Measurements from ENCODE around the gene WIPI1. TPM values are rescaled to one million over a fixed set of nuclear protein-coding genes. Genes with fewer than 3 reads are reported as not detected.

The WIPI1 gene
- total and polyA plus RNA-seq, 2 of the 13 experiments (the other 11 are each of a cell fraction or from before 2014, with no cell fraction given), result 29.4 to 141 TPM

DNA sequence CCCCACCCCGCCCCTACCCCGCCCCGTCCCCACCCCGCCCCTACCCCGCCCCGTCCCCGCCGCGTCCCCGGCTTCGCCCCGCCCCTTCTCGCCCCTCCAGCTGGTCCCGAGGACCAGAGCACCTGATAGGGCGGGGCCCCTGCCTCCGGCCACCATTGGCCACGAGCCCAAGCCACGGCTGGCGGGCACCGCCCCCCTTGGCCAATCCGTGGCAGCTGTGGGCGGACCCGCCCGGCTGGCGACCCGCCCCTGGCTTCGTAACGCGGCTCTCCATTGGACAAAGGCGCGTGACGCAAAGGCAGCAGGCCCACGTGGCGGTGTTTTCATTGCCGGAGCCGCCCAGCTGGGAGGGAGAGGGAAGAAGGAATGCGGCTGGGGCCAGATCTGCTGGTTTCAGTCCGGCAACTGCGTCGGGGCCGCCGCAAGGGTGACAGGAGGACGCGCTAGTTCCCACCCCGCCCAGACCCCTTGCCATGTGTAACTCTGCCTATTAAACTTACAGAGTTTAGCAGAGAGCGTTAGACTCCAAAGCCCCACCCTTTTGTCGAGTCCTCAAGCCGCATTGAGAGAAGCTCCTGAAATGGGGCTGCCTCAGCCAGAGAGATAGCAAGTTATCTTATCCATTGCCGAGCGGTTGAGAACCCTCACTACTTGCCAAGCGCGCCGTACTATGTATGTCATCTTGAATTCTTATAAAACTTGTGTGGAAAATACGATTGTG is 403 bp upstream of the WIPI1 start (continued):
- TF ChIP-seq, protein P1, sequence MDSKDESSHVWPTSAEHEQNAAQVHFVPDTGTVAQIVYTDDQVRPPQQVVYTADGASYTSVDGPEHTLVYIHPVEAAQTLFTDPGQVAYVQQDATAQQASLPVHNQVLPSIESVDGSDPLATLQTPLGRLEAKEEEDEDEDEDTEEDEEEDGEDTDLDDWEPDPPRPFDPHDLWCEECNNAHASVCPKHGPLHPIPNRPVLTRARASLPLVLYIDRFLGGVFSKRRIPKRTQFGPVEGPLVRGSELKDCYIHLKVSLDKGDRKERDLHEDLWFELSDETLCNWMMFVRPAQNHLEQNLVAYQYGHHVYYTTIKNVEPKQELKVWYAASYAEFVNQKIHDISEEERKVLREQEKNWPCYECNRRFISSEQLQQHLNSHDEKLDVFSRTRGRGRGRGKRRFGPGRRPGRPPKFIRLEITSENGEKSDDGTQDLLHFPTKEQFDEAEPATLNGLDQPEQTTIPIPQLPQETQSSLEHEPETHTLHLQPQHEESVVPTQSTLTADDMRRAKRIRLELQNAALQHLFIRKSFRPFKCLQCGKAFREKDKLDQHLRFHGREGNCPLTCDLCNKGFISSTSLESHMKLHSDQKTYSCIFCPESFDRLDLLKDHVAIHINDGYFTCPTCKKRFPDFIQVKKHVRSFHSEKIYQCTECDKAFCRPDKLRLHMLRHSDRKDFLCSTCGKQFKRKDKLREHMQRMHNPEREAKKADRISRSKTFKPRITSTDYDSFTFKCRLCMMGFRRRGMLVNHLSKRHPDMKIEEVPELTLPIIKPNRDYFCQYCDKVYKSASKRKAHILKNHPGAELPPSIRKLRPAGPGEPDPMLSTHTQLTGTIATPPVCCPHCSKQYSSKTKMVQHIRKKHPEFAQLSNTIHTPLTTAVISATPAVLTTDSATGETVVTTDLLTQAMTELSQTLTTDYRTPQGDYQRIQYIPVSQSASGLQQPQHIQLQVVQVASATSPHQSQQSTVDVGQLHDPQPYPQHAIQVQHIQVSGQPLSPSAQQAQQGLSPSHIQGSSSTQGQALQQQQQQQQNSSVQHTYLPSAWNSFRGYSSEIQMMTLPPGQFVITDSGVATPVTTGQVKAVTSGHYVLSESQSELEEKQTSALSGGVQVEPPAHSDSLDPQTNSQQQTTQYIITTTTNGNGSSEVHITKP (CRISPR knock-in tag; IDR thresholded peaks at IDR 0.05; ENCODE audit: low read depth), result peak; percentile 61; the same call in 1 of the 2 replicates
- no peak for TF ChIP-seq ZSCAN22 (CRISPR knock-in tag; IDR thresholded peaks at IDR 0.05)
- TF ChIP-seq, protein P2, sequence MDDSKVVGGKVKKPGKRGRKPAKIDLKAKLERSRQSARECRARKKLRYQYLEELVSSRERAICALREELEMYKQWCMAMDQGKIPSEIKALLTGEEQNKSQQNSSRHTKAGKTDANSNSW (CRISPR knock-in tag; IDR thresholded peaks at IDR 0.05; ENCODE audit: borderline replicate concordance), result 0 out of 2 replicates have a peak, but pooled peaks have one; percentile 33
- TF ChIP-seq, protein P3, sequence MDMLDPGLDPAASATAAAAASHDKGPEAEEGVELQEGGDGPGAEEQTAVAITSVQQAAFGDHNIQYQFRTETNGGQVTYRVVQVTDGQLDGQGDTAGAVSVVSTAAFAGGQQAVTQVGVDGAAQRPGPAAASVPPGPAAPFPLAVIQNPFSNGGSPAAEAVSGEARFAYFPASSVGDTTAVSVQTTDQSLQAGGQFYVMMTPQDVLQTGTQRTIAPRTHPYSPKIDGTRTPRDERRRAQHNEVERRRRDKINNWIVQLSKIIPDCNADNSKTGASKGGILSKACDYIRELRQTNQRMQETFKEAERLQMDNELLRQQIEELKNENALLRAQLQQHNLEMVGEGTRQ (IDR thresholded peaks at IDR 0.05; ENCODE audit: low read depth, low read length), result peak; percentile 84
- TF ChIP-seq, protein P3 (CRISPR knock-in tag; IDR thresholded peaks at IDR 0.05; ENCODE audit: borderline replicate concordance), result peak; percentile 90; the same call in 1 of the 2 replicates
- TF ChIP-seq SMAD3 (CRISPR knock-in tag; IDR thresholded peaks at IDR 0.05), result peak; percentile 69; the same call in 1 of the 2 replicates
- TF ChIP-seq ZNF713 (CRISPR knock-in tag; IDR thresholded peaks at IDR 0.05), result 0 out of 2 replicates have a peak, but pooled peaks have one; percentile 73
- no peak for TF ChIP-seq ZNF629 (CRISPR knock-in tag; conservative IDR thresholded peaks at IDR 0.05)
- TF ChIP-seq, protein P4, sequence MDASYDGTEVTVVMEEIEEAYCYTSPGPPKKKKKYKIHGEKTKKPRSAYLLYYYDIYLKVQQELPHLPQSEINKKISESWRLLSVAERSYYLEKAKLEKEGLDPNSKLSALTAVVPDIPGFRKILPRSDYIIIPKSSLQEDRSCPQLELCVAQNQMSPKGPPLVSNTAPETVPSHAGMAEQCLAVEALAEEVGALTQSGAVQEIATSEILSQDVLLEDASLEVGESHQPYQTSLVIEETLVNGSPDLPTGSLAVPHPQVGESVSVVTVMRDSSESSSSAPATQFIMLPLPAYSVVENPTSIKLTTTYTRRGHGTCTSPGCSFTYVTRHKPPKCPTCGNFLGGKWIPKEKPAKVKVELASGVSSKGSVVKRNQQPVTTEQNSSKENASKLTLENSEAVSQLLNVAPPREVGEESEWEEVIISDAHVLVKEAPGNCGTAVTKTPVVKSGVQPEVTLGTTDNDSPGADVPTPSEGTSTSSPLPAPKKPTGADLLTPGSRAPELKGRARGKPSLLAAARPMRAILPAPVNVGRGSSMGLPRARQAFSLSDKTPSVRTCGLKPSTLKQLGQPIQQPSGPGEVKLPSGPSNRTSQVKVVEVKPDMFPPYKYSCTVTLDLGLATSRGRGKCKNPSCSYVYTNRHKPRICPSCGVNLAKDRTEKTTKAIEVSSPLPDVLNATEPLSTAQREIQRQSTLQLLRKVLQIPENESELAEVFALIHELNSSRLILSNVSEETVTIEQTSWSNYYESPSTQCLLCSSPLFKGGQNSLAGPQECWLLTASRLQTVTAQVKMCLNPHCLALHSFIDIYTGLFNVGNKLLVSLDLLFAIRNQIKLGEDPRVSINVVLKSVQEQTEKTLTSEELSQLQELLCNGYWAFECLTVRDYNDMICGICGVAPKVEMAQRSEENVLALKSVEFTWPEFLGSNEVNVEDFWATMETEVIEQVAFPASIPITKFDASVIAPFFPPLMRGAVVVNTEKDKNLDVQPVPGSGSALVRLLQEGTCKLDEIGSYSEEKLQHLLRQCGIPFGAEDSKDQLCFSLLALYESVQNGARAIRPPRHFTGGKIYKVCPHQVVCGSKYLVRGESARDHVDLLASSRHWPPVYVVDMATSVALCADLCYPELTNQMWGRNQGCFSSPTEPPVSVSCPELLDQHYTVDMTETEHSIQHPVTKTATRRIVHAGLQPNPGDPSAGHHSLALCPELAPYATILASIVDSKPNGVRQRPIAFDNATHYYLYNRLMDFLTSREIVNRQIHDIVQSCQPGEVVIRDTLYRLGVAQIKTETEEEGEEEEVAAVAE (CRISPR knock-in tag; IDR thresholded peaks at IDR 0.05; ENCODE audit: borderline replicate concordance), result peak; percentile 92
- peak; percentile 96; the same call in 1 of the 2 replicates for TF ChIP-seq ZNF598 (CRISPR knock-in tag; IDR thresholded peaks at IDR 0.05; ENCODE audit: borderline replicate concordance)
- TF ChIP-seq ZNF329 (CRISPR knock-in tag; IDR thresholded peaks at IDR 0.05; ENCODE audit: low read depth), result no peak
- TF ChIP-seq ZNF747 (CRISPR knock-in tag; IDR thresholded peaks at IDR 0.05; ENCODE audit: borderline replicate concordance), result peak; percentile 72; the same call in 1 of the 2 replicates
- peak; percentile 62 for TF ChIP-seq BCL6 (CRISPR knock-in tag; IDR thresholded peaks at IDR 0.05)
- TF ChIP-seq, protein P5, sequence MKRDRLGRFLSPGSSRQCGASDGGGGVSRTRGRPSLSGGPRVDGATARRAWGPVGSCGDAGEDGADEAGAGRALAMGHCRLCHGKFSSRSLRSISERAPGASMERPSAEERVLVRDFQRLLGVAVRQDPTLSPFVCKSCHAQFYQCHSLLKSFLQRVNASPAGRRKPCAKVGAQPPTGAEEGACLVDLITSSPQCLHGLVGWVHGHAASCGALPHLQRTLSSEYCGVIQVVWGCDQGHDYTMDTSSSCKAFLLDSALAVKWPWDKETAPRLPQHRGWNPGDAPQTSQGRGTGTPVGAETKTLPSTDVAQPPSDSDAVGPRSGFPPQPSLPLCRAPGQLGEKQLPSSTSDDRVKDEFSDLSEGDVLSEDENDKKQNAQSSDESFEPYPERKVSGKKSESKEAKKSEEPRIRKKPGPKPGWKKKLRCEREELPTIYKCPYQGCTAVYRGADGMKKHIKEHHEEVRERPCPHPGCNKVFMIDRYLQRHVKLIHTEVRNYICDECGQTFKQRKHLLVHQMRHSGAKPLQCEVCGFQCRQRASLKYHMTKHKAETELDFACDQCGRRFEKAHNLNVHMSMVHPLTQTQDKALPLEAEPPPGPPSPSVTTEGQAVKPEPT (CRISPR knock-in tag; IDR thresholded peaks at IDR 0.05; ENCODE audit: low read depth), result 0 out of 2 replicates have a peak, but pooled peaks have one; percentile 29
- TF ChIP-seq KDM4B (CRISPR knock-in tag; IDR thresholded peaks at IDR 0.05), result peak; percentile 75; the same call in 1 of the 2 replicates

Data from HepG2 (cell line).